H4 (cell line): Measurements from ENCODE around the gene TMEM266. TPM values are rescaled to one million over a fixed set of nuclear protein-coding genes. Genes with fewer than 3 reads are reported as not detected.

Experiments used
- DNase-seq: peaks from one replicate; pipeline ENCODE4 v3.0.0-alpha.2; 2015; ENCODE audit warnings: low spot score
- total RNA-seq: library from RNA; depleted of rRNA; stranded (reverse); fragments of >200 nt; shearing (Covaris generic); gene quantifications from 2 replicates; pipeline ENCODE4 v1.2.3, GENCODE V29; 2014

The TMEM266 gene
- total RNA-seq, 1 experiment from 2014 or later = 0.19 TPM

DNA sequence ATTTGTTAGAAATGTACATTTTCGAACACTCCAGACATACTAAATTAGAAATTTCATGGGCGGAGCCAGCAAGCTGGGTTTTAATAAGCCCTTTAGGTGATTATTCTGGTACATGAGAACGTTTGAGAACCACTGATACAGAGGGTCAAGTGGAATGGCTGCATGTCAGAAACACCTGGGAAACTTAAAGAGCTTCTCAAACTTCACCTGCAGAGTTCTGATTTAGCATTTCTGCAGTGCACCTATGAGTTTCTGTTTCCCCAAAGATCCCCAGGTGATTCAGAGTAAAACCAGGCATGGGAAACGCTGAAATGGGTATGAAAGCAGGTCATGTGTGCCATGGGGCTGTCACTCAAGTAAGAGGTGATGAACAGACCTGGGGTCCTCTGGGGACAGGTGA is 68.1 kb downstream of the TMEM266 start:
- DNase-seq = no peak

DNA sequence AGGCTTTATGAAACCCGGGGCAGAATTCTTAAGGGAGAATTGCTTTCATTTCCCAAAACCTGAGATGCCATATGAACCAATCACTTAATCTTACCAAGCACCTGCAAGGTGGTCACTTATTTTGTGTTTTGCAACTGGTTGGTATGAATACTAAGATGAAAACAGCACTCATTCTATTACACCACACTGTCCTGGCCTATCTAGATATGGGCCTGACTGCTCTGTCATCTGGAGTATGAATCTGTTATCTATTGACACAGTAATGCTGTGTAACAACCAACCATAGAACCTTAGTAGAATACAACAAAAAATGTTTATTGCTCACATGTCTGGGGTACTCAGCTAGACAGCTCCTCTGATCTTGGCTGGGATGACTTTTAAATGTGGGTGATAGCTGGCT is 74.8 kb downstream of the TMEM266 start:
- DNase-seq = no peak

DNA sequence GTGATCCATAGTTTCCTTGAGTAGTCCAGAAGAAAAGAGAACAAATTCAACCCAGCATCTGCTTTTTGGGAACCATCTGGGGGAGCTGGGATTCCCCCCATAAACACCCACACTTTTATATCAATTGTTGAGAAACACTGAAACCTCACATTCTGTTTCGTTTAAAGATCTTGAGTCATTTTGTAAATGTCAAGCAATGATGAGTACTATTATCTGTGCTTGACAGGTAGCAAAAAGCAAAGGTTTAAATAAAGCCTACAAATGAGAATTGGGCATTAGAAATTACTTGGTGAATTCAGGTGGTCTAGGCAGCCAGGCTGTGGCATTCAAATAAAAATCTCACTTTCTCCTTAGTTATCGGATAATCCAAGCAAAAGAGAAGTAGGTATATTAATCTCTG is 75.7 kb downstream of the TMEM266 start:
- DNase-seq = no peak

DNA sequence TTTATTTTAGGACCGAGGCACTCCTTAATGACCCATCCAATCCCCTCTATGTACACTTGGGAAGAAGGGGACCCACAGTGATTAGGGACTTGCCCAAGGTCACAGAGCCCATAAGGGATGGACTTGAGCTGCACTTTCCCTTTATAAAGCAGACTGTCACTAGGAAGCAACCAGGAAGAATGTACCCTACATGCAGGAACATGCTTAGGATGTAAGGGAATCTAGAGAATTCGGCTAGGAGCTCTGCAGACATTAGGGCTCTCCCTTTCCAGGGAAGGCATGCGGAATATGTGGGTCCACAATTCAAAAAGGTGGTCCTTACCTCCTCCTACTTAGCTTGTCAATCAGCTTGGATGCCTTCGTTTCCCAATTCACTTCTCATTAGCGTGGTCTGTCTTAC is 78.7 kb downstream of the TMEM266 start:
- DNase-seq = no peak

DNA sequence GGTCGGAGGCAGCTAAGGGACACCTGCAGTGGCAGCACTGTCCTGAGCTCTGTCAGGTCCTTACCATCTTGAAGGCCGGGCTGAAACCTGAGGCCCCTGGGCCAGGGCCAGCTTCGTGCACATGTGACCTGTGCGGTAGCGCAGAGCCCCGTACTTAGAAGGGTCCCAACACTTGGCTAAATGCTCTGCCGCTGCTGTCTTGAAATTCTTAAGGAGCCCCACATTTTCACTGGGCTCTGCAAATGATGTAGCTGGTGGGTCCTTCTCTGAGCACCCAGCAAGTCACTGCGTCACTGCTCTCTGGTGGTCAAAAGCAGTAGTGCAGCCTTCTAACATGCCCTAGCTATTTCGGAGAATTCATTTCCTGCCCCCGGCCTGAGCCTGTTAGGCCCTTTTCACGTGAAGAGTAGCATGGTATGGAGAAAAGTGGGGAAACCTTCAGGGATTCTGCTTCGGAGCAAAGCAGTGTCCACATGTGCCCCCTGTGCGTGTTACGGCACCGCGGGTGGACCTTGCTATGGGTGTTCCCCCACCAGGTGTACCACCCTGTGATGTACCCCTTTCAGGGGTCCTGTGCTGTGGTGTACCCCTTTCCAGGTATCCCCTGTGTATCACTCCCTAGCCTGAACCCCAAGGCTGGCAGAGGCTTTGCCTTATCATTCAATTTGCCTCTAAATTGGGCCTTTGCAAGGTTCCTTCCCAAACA is 79.7 kb downstream of the TMEM266 start:
- peak; percentile 59 for DNase-seq

DNA sequence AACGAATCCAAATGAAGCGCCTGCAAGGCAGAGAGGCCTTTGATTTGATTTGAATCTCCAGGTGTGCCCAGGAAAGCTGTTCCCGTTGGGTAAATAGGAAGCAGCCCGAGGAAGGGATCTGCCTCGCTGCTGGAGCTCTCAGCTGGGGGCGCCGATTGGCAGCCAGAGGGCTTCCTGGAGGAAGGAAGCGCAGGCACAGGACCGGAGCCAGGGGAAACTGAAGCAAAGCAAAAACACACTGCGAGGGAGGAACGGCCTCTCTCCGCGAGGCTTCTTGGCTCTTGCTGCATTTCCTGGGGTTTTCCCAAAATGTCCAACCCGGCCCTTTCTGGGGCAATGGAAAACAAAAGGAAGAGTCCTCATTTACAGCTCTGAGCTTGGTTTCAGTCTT is 80.3 kb downstream of the TMEM266 start:
- DNase-seq = no peak

DNA sequence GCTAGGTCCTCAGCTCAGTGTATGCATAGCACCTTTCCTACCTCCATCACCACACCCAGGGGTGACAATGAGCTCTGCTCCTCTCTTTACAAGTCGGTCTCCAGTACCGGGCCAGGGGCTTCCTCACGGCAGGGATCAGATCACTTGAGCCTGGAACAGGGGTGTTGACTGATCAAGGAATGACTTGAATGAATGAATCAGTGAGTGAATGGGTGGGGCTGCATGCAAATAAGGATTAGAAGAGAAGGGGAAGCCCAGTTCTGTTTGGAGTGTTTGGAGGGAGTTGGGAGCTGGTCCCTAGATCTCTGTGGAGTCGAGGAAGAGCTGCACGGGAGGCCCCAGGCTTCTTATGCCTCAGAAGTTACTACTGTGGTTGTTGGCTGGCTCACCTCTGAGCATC is 87.0 kb downstream of the TMEM266 start:
- no peak for DNase-seq

DNA sequence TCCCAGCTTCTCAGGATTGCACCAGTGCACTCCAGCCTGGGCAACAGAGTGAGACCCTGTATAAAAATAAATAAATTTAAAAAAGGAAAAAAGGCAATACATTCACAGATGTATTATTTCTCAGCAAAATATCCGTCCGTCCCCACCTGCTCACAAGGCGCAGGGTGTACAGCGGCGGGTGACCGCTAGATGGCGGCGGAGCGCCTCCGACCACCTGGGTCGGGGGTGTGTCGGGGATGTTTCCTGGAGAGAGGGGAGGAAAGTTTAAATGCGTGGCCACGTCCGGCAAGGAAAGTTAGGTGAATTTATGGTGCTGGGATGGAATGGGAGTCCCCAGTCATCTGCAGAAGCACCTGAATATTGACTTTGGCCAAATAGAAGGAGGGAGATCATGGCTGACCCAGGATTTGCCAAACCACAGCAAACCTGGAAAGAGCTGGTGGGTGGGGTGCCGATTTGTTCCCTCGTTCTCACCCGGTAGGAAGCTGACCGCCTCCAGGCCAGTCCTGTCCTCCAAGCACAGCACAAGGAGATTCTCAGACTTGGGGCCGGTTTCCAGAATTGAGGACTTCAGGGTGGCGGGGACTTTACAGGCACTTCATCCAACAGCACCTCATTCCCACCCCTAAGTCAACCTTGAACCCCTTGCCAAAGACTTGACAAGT is 88.3 kb downstream of the TMEM266 start:
- peak; percentile 31 for DNase-seq

DNA sequence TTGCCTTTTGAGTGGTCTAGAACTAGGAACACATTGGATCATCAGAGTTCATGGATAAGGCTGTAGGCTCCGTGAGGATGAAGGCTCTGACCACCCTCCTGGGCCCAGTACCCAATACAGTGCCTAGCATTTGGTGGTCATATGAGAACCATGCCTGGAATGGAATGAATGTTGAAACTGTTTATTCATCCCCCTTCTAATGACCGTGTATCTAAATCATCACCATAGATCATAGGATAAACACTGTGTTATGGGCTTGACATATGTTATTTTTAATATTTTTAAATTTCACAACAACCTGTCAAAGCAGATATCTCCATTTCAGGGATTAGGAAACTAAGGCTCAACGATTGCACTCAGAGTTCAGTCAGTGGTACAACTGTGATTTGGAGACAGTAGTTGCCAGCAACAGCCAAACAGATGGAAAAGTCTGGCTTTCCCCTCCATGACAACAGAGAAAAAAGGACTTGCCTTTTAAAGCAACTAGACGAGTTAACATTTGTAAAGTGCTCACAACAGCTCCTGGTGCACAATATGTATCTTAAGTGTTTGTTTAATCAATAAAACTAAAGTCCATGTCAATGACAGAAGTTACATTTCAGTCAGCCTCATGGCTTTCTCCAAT is 89.6 kb downstream of the TMEM266 start:
- DNase-seq = no peak

DNA sequence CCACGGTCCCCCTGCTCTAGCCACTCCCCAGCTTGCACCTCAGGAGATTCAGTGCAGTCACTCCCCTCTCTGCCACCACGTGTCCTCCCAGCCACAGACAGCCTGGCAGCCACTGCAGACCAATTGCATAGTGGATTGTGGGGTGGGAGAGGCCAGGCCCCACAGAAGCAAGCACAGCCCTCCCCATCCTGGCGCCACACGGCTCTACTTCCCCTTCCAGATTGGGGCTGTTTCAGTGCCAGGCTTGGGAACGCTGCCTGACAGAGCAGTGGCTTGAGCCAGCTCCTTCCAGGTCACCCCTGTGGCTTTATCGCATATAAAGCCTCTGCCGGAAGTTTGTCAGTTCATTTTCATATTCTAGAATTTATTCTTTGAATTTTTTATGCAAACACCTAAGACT is 90.7 kb downstream of the TMEM266 start:
- DNase-seq = no peak

DNA sequence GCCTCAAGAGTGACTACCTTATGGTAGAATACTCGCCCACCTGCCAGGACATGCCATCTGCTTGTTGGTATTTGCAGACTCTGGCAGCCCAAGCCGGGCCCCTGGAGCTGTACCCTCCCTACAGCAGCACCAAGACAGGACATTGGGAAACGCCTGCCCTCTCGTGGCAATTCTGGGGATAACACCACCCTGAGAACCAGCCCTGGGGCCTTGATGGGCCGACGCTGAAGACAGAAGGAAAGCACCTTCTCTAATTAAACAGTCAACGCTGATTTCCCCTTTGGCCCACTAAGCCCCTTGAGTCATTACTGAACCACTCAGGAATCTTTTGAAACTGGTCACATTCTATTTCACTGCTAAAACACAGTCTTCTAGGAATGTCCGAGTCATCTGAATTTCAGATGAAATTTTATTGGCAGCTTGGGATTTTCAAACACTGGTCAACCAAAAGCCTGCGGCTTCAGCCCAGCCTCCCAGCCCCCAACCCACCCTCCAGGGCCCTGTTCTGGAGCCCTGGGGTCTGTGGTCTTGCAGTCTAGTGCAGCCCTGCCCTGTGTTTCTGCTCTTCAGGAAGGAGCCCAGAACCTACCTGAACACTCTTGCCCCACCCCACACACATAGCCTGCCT is 91.3 kb downstream of the TMEM266 start:
- peak; percentile 57 for DNase-seq

DNA sequence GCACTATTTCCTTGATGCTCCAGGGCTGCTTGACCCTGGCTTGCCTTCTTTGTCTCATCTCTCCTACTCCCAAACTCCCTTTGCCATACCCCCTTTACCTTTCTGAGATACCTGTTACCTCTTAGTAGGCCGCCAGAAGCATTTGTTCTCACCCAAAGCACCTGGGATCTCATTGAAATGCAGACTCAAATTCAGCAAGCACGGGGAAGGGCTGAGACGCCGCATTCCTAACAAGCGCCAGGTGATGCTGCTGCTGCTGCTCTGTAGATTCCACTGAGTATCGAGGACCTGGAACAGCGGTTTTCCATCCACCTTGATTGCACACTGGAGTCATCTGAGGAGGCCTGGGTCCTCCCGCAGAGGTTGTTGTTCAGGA is 91.8 kb downstream of the TMEM266 start:
- DNase-seq = no peak

DNA sequence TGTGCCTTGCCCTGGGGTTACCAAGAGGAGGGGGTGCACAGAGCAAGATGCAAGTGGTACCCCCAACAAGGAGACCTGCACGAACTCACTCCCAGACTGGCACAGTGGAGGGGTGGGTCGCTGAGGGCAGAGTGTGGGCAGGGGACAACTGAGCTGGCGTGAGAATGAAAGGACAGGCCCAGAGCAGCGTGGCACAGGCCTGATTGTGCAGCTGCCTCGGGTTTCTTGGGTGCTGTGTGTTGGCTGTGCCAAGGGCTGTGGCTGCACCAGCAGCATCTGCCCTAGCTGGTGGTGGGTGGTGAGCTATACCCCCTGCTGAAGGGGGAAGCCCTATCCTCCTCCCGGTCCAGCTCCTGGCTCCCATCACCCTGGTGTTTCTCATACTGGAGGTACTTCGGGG is 92.4 kb downstream of the TMEM266 start:
- no peak for DNase-seq

DNA sequence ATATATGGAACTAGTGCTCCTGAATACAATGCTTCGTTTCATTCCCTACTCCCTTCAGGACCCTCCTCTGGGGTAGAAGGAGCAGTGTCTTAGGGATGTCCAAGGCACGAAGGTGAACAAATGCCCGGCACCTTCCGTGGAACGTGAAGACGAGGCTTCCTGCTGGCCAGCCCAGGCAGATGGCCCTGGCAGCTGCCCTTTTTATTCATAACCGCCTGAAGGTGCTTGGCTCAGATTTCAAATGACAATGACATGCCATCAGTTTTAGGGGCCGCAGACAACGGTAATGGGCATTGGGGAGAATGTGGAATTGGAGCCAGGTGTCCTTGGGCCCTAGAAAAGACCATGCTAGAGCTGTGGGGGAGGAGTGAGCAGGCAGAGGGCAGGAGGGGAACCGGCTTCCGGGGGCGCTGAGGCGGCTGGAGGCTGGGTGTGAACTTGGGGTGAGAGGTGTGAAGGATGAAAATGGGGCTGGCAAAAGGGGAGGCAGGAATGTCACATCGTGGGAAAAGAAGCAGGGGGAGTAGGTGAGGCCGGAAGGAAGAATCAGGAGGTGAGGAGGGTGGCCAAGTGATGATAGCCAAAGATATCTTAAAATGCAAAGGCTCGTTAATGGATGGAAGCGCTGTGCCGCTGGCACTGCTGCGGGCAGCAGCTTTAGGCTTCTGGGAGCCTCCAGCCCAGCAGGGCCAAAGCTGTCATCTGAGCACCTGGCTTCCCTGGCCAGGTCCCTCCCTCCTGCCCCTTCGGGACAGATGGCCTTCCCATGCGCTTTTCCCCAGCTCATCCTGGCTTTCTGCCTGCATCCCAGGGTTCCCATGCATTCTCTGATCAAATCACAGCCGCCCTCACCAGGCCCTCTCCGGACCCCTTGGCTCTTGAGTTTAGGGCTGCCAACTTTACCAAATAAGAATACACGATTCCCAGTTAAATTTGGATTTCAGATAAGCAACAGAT is 93.7 kb downstream of the TMEM266 start:
- no peak for DNase-seq

DNA sequence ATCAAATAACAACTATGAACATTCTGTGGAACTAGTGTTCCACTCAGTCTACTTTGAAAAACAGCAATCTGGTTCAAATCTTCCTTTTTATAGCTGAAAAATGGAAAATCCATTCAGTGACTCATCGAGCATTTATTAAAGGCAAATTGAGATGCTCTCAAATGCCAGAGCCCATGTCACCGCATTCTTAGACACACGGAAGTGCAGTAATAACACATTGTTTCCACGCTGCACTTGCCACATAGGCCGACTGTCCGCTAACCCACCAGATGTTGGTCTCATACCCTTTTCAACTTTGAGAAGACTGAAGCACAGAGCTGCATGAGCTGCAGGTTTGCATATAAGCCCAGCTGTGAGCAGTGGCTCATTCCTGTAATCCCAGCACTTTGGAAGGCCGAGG is 95.9 kb downstream of the TMEM266 start:
- DNase-seq = no peak

DNA sequence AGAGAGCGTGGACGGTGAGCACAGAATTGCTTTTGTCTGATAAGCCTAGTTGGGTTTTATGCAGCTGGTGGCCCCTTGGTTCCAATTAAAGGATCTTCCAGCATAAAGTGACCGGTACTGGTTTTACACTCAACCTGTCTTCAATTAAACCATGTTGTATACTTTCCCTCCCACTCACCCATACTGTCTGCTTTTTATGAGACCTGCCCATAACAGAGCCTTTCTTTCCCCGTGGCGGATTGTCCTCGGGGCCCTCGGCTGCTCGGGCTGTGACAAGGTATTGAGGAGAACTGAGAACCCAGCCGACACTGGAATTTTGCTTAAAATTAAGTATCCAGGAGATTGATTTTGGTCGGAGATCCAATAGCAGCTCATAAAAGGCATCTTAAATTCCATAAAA is 98.4 kb downstream of the TMEM266 start:
- DNase-seq = no peak

DNA sequence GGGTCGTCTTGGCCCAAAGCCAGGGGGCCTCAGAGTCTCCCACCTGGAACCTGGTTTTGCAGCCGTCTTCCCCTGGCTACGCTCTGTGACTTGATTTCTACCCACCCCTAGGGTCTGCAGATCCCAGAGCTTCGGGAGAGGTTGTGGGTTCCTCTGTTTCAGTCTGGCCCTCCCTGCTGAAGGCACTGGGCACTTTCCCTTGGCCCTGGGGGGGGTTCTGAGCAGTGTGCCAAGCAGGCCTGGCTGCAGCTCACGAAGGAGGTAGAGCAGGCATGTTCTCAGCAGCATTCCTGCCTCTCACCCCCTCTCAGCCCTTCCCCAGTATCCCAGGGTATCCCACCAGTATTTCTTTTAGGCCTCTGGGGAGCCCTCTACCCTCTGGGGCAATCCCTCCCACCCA is 99.0 kb downstream of the TMEM266 start:
- DNase-seq = no peak

DNA sequence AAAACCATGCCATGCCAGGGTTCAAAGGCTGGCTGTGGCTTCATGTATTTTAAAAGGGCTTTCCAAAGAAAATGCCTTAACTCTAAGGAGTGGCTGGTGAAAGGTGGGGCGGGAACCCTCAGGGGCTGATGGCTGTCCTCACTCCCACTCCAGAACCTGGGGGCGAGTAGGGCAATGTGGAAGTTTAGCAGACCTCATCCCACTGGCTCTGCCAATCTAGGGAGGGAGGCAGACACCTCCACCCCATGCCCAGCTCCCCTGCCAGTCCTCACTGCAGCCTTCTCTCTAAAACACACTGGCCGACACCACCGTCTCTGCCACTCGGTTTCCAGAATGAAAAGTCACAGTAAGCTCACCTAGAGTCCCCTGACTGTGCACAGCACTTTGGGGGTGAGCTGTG is 99.5 kb downstream of the TMEM266 start:
- DNase-seq = no peak

DNA sequence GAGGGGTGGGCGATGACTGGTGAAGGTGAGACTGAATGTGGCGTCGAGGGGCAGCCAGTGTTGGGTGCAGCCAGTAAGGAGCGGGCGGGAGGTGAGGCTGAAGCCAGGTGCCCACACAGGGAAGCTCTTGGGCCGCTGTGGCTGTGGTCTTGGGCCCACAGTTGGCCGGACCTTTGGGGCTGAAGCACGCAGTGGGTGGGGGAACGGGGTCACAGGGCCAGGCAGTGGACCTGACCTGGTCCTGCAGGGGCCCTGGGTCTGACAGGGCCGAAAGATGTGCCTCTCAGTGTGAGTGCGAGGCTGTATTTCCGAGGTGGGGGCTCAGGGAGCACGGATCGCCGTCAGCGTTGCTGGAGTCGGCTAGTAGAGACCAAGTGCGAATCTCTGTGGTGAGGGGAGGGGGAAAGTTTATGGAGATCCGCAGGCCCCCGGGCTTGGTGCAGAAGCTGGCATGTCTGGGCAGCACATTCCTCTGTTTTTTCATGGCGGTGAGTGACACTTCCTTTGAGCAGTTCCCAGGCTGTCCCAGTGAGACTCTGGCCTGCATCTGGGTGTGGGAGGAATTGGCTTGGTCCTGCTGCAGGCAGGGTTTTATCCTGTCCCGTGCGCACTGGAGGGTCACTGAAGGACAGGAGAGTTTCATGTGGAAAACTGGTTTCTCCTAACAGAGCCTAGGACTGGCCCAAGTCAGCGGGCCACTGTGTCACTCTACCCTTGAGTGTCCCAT is 100.8 kb downstream of the TMEM266 start:
- DNase-seq = no peak

DNA sequence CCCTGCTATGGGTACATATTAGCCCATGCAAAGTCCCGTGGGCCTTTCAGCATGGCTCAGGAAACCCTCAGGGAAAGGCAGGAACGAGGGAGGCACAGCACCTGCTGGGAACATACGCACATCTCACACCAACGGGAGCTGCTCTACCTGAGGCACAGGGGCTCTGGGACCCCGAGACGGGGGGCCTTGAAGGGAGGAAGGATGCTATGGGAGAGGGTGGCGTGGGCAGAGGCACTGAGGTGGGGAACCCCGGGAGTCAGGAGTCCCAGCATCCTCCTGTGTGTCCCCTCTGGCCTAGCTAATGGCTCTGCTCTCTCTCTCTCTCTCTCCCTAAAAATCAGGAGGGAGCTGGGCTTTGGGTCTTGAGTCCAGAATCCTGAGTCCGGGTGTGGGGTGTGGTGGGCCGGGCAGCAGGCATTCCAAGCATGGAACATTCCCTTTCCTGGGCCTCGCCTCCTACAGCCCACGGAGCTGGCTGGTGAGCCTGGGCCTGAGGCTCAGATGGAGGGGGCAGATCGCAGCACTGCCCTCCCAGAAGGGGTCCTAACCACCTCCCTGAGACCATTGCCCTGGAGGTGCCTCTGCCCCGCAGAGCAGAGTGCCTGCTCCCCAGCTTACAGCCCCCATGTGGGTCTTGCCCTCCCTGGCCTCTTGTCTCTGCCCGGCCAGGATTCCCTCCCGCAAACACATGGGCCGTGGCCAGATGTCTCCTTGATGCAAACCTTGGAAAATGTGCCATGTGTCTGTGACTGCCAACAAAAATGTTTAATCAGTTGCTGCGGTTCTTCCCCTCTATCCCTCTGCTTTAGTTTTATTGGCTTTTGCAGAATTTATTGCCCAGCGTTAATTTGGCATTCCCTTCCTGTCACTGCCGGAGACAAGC is 101.6 kb downstream of the TMEM266 start:
- no peak for DNase-seq
